SK-N-MC (cell line): Measurements from ENCODE around the gene GRM5.

ENCODE experiments used
- DNase-seq: peaks from one replicate; pipeline ENCODE4 v3.0.0-alpha.2; 2011; ENCODE audit warnings: low read depth, low spot score
- H3K27ac ChIP-seq: fragments of 200-600 bp; sonication (generic); 2 replicates; pipeline ENCODE4 v1.5.1; 2016; ENCODE audit warnings: mixed run types
- H3K36me3 ChIP-seq: fragments of 200-600 bp; sonication (generic); 2 replicates; pipeline ENCODE4 v1.6.1; 2017; ENCODE audit warnings: antibody characterized with exemption, low read length, mixed read lengths; ENCODE audit not compliant: insufficient read depth
- H3K4me3 ChIP-seq: fragments of 200-600 bp; sonication (generic); 2 replicates; pipeline ENCODE4 v1.5.1; 2016
- H3K9ac ChIP-seq: fragments of 200-600 bp; sonication (generic); 2 replicates; pipeline ENCODE4 v1.8.0; 2017; ENCODE audit warnings: mixed run types, mixed read lengths; ENCODE audit not compliant: insufficient read length
- H3K9me3 ChIP-seq: fragments of 200-600 bp; sonication (generic); 2 replicates; pipeline ENCODE4 v1.6.1; 2017; ENCODE audit warnings: low read depth, mild to moderate bottlenecking, antibody characterized with exemption, low read length, moderate library complexity, mixed read lengths
- EZH2 ChIP-seq: fragments of 200-600 bp; sonication (generic); IDR thresholded peaks from one replicate; pipeline ENCODE4 v1.6.1; 2017; ENCODE audit warnings: antibody characterized with exemption
- FOXP2 ChIP-seq: optimal IDR thresholded peaks from 2 replicates; pipeline ENCODE3; 2011; ENCODE audit warnings: mild to moderate bottlenecking, moderate library complexity; ENCODE audit not compliant: insufficient read depth; ENCODE audit errors: extremely low read length, control extremely low read depth
- POLR2AphosphoS5 ChIP-seq: IDR thresholded peaks from 2 replicates; pipeline ENCODE4 v1.6.1; 2012; ENCODE audit warnings: mild to moderate bottlenecking, low read depth, low read length, borderline replicate concordance

GRM5 gene

GRCh38 chr11:88655196-88655595 lies 410.6 kb downstream of the GRM5 start:
- TF ChIP-seq POLR2AphosphoS5 (no peak), FOXP2 (no peak), EZH2 (no peak)
- H3K36me3 ChIP-seq = no peaks in the 10 kb centered on the region
- H3K9me3 ChIP-seq = no peaks in the 10 kb centered on the region
- no peak overlapping the region for H3K4me3 ChIP-seq
- no peak overlapping the region for H3K9ac ChIP-seq
- H3K27ac ChIP-seq = no peak overlapping the region
- DNase-seq = no peak

DNA sequence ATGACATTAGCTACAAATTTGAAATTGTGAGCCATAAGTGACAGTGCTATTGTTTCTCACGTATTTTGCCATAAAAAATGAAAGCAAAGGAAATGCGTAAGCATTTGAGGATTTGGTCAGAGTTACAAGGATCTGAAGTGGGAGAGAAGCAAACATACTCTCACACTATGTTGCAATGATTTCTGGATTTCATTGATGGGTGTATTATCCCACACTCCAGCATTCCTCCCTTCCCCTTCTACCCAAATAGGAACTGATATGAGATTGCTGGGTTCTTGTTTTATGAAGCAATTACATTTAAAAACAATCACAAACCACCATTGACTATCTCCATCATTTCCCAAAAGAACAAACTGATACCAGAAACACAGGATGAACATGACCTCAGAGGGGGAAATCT lies 414.2 kb downstream of the GRM5 start:
- no peaks in the 10 kb centered on the region for H3K9me3 ChIP-seq
- H3K9ac ChIP-seq = no peak overlapping the region
- no peak for TF ChIP-seq FOXP2
- TF ChIP-seq EZH2 = no peak
- no peak for TF ChIP-seq POLR2AphosphoS5
- H3K4me3 ChIP-seq = no peak overlapping the region
- DNase-seq = no peak
- H3K36me3 ChIP-seq = no peaks in the 10 kb centered on the region
- H3K27ac ChIP-seq = no peak overlapping the region

DNA sequence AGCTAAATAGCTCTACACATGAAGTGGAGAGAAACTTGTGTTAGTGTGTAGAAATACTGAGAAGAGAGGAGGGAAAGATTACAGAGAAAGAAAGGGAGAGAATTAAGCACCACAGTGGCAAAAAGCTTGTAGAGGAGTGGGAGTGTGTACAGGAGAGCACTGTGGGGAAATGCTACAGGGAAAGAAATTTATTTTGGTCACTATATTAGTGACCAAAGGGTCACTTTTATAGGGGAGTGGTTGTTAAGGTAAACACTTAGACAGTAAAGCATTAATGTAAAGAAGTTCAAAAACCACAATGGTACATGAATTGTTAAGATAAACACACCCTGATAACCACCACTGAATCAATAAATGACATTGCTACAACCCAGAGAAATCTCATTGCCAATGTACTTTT lies 421.1 kb downstream of the GRM5 start:
- H3K9ac ChIP-seq = no peak overlapping the region
- H3K27ac ChIP-seq = no peak overlapping the region
- DNase-seq = no peak
- H3K36me3 ChIP-seq = no peaks in the 10 kb centered on the region
- no peaks in the 10 kb centered on the region for H3K9me3 ChIP-seq
- H3K4me3 ChIP-seq = no peak overlapping the region
- TF ChIP-seq EZH2 (no peak), POLR2AphosphoS5 (no peak), FOXP2 (no peak)

GRCh38 chr11:88632163-88632562 lies 433.6 kb downstream of the GRM5 start:
- Histone ChIP-seq H3K4me3 (no peak overlapping the region), H3K9me3 (no peaks in the 10 kb centered on the region), H3K36me3 (no peaks in the 10 kb centered on the region), H3K9ac (no peak overlapping the region), H3K27ac (no peak overlapping the region)
- TF ChIP-seq FOXP2 (no peak), EZH2 (no peak), POLR2AphosphoS5 (no peak)
- no peak for DNase-seq

DNA sequence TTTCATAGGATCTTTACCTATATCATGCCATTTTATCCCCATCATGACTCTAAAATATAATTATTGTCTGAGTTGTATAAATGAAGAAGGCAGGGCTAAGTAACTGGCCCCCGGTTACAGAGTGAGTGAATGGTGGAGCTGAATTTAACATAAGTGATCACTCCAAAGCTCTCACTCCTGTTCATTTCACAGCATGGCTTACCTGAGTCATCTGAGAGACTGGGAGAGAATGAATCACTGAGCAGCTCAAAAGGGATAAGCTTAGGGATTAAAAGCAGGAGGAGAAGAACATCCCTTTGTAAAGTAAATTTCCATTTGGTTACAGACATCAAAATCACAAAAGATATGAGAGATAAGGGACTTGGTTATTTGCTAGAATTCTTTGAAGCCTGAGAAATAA lies 434.3 kb downstream of the GRM5 start:
- no peak for DNase-seq
- TF ChIP-seq FOXP2 (no peak), POLR2AphosphoS5 (no peak), EZH2 (no peak)
- no peaks in the 10 kb centered on the region for H3K36me3 ChIP-seq

GRCh38 chr11:88629496-88629895 lies 436.3 kb downstream of the GRM5 start:
- H3K4me3 ChIP-seq = no peak overlapping the region
- no peak overlapping the region for H3K9ac ChIP-seq
- TF ChIP-seq EZH2 = no peak
- TF ChIP-seq POLR2AphosphoS5 = no peak
- TF ChIP-seq FOXP2 = no peak
- no peaks in the 10 kb centered on the region for H3K36me3 ChIP-seq
- no peak overlapping the region for H3K27ac ChIP-seq
- DNase-seq = no peak
- H3K9me3 ChIP-seq = no peaks in the 10 kb centered on the region

More for the DNA sequence above, 434.3 kb downstream of the GRM5 start:
- Histone ChIP-seq H3K27ac (no peak overlapping the region), H3K9ac (no peak overlapping the region), H3K4me3 (no peak overlapping the region), H3K9me3 (no peaks in the 10 kb centered on the region)

DNA sequence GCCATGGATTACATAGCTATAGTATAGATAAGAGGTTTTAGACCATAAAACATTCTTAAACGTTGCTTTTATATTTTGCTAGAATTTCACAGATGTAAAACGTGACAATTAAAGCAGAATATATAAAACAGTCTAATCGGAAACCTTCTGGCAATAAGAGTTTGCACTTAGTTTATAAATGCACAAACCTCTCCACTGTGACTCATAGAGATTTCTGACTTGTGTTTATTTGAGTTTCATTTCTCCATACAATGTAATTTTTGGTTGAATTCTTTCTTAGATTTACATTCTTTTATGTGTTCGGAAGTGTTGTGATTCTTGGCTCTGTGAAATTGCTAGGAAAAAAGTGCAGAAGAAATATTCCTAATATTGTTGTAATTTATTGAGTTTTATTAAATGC lies 439.6 kb downstream of the GRM5 start:
- no peaks in the 10 kb centered on the region for H3K9me3 ChIP-seq

GRCh38 chr11:88623531-88623930 lies 442.3 kb downstream of the GRM5 start:
- Histone ChIP-seq H3K9me3 (no peaks in the 10 kb centered on the region), H3K27ac (no peak overlapping the region), H3K36me3 (no peaks in the 10 kb centered on the region), H3K4me3 (no peak overlapping the region), H3K9ac (no peak overlapping the region)
- no peak for DNase-seq
- no peak for TF ChIP-seq POLR2AphosphoS5
- TF ChIP-seq EZH2 = no peak
- TF ChIP-seq FOXP2 = no peak

More for the DNA sequence above, 439.6 kb downstream of the GRM5 start:
- TF ChIP-seq FOXP2 = no peak
- no peak for TF ChIP-seq EZH2
- TF ChIP-seq POLR2AphosphoS5 = no peak
- no peak for DNase-seq
- no peak overlapping the region for H3K9ac ChIP-seq
- H3K27ac ChIP-seq = no peak overlapping the region
- H3K4me3 ChIP-seq = no peak overlapping the region
- H3K36me3 ChIP-seq = no peaks in the 10 kb centered on the region

GRCh38 chr11:88620568-88621130 lies 445.1 kb downstream of the GRM5 start:
- no peaks in the 10 kb centered on the region for H3K9me3 ChIP-seq
- no peak overlapping the region for H3K27ac ChIP-seq
- no peak for TF ChIP-seq FOXP2
- TF ChIP-seq POLR2AphosphoS5 = no peak
- TF ChIP-seq EZH2 = no peak
- H3K9ac ChIP-seq = no peak overlapping the region
- no peaks in the 10 kb centered on the region for H3K36me3 ChIP-seq
- no peak for DNase-seq
- H3K4me3 ChIP-seq = no peak overlapping the region
